ENCODE results near the gene RNF180. TPM values are rescaled to one million over a fixed set of nuclear protein-coding genes. Genes with fewer than 3 reads are reported as not detected.
"Not testable (repeated sequence)": the region's sequence is repeated elsewhere in the genome, so short reads cannot be mapped to it uniquely, and the experiment has no call there.

The RNF180 gene
- total RNA-seq, 2 donors from 2014 or later: not detected

DNA sequence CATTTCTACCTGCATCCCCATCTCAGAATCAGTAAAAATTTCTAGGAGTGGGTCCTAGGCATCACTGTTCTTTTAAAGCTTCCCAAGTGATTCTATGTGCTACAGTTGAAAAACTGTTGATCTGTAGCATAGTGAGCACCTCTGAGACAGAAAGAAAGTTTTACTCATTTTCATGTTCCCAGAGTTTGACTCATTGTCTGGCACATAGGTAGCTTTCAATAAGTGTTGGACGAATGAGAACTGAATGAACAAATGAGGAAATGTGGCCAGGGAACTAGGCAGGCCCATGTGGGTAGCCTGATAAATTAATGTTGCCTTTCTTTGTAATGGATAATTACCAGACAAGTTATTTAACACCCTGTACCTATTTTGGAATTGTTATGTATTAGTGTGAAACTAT, 33.8 kb downstream of the RNF180 start:
- ATAC-seq: no peak
- DNase-seq (ENCODE audit: low spot score): no peak
- Mint-ChIP-seq H3K4me1 (ENCODE audit: low read depth in 2 of 2) (no peaks in the 10 kb centered on the region), H3K4me3 (no peak overlapping the region), H3K27ac (no peak overlapping the region), H3K9me3 (peaks cover 6% of the 10 kb centered on the region), H3K27me3 (no peaks in the 10 kb centered on the region), H3K36me3 (no peaks in the 10 kb centered on the region)

DNA sequence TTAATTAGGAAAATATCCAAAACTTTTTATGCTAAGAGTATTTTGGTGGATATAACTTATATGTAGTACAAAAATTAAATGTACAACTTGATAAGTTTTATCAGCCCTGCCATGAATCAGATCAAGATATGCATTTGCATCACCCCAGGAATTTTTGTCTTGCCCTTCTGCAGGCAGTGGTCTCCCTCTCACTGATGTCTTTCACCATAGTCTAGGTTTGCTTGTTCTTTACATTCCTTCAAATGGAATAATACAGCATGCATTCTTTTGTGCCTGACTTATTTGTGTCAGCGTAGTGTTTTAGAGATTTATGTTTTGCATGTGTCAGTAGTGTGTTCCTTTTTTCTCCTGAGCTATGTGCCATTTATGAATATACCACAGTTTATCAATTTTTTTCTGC, 36.4 kb downstream of the RNF180 start:
- no peak overlapping the region for H3K4me3 Mint-ChIP-seq
- no peaks in the 10 kb centered on the region for H3K27me3 Mint-ChIP-seq

DNA sequence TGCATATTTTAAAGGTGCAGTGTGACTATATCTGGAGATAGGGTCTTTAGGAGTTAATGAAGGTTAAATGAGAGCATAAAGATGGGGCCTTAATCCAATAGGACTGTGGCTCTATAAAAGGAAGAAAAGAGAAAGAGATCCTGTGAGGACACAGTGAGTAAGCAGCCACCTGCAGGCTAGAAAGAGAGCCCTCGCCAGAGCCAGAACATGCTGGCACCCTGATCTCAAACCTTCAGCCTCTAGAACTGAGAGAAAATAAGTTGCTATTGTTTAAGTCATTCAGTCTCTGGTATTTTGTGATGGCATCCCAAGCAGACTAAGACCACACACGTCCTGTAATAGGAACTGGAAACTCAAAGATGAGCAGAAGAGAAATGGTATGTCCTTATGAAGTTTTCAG, 41.0 kb downstream of the RNF180 start:
- no peaks in the 10 kb centered on the region for H3K36me3 Mint-ChIP-seq
- H3K27ac Mint-ChIP-seq: no peak overlapping the region
- H3K9me3 Mint-ChIP-seq: peaks cover 12% of the 10 kb centered on the region
- H3K4me3 Mint-ChIP-seq: no peak overlapping the region
- H3K27me3 Mint-ChIP-seq: no peaks in the 10 kb centered on the region
- DNase-seq (ENCODE audit: low spot score) (no peak), ATAC-seq (no peak)
- no peaks in the 10 kb centered on the region for H3K4me1 Mint-ChIP-seq (ENCODE audit: low read depth in 2 of 2)

More for the DNA sequence above, 36.4 kb downstream of the RNF180 start:
- no peak for ATAC-seq
- no peak overlapping the region for H3K27ac Mint-ChIP-seq
- peaks cover 11% of the 10 kb centered on the region for H3K9me3 Mint-ChIP-seq
- H3K36me3 Mint-ChIP-seq: no peaks in the 10 kb centered on the region
- DNase-seq (ENCODE audit: low spot score): no peak
- H3K4me1 Mint-ChIP-seq (ENCODE audit: low read depth in 2 of 2): no peaks in the 10 kb centered on the region

- Mint-ChIP-seq H3K4me1 (ENCODE audit: low read depth in 2 of 2) (no peaks in the 10 kb centered on the region), H3K27me3 (no peaks in the 10 kb centered on the region), H3K4me3 (no peak overlapping the region), H3K27ac (no peak overlapping the region), H3K9me3 (peaks cover 12% of the 10 kb centered on the region), H3K36me3 (no peaks in the 10 kb centered on the region)
- no peak for ATAC-seq
- DNase-seq (ENCODE audit: low spot score): no peak
Observed at GRCh38 chr5:64207978-64208377, 42.3 kb downstream of the RNF180 start.

DNA sequence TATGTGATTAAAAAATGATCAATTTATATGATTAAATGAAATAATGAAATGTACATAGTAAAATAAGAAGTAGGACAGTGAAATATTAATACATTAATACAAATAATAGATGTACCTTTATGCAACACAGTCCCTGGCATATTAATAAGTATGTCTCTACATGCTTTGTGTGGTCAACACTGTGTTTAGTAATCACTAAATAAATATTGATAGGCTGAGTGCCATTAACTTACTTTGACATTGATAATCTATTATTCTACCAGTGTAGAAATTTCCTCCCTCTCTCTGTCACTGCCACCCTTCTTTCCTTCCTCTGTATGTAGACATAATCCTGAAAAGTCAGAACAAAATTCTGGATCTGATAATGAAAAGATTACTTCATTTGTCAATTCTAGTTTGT, 43.7 kb downstream of the RNF180 start:
- Mint-ChIP-seq H3K4me1 (ENCODE audit: low read depth in 2 of 2) (no peaks in the 10 kb centered on the region), H3K9me3 (peaks cover 10% of the 10 kb centered on the region), H3K4me3 (no peak overlapping the region)

GRCh38 chr5:64210866-64211265, 45.2 kb downstream of the RNF180 start:
- H3K27me3 Mint-ChIP-seq: no peaks in the 10 kb centered on the region
- no peak overlapping the region for H3K4me3 Mint-ChIP-seq

More for the DNA sequence above, 43.7 kb downstream of the RNF180 start:
- no peak overlapping the region for H3K27ac Mint-ChIP-seq
- H3K36me3 Mint-ChIP-seq: no peaks in the 10 kb centered on the region
- no peak for ATAC-seq
- no peak for DNase-seq (ENCODE audit: low spot score)
- no peaks in the 10 kb centered on the region for H3K27me3 Mint-ChIP-seq

DNA sequence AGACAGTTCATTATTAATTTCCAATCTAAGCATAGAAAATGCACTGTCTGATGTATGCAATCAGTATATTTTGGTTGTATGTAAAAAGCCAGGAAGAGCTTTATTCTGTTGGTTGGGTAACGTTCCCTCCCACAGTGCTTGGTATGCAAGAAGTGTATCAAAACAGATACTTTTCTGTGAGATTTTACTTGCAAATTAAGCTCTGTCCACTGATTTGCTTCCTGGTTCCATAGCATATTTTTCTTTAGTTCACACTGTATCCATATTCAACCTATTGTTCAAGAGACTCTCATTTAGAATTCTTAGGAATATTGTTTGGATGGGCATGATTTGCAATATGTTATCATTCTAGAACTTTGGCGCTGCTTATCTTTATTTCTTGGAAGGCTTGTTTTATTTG, 47.4 kb downstream of the RNF180 start:
- Mint-ChIP-seq H3K27me3 (no peaks in the 10 kb centered on the region), H3K9me3 (peaks cover 5% of the 10 kb centered on the region), H3K36me3 (no peaks in the 10 kb centered on the region), H3K27ac (no peak overlapping the region), H3K4me1 (ENCODE audit: low read depth in 2 of 2) (no peaks in the 10 kb centered on the region), H3K4me3 (no peak overlapping the region)
- ATAC-seq (no peak), DNase-seq (ENCODE audit: low spot score) (no peak)

More at GRCh38 chr5:64210866-64211265, 45.2 kb downstream of the RNF180 start:
- no peak overlapping the region for H3K27ac Mint-ChIP-seq
- no peak for DNase-seq (ENCODE audit: low spot score)
- no peak for ATAC-seq
- peaks cover 5% of the 10 kb centered on the region for H3K9me3 Mint-ChIP-seq
- no peaks in the 10 kb centered on the region for H3K36me3 Mint-ChIP-seq
- no peaks in the 10 kb centered on the region for H3K4me1 Mint-ChIP-seq (ENCODE audit: low read depth in 2 of 2)

GRCh38 chr5:64213531-64213930, 47.9 kb downstream of the RNF180 start:
- Mint-ChIP-seq H3K4me1 (ENCODE audit: low read depth in 2 of 2) (no peaks in the 10 kb centered on the region), H3K9me3 (peaks cover 5% of the 10 kb centered on the region), H3K27ac (no peak overlapping the region), H3K36me3 (no peaks in the 10 kb centered on the region), H3K27me3 (no peaks in the 10 kb centered on the region), H3K4me3 (no peak overlapping the region)
- DNase-seq (ENCODE audit: low spot score) (no peak), ATAC-seq (no peak)

DNA sequence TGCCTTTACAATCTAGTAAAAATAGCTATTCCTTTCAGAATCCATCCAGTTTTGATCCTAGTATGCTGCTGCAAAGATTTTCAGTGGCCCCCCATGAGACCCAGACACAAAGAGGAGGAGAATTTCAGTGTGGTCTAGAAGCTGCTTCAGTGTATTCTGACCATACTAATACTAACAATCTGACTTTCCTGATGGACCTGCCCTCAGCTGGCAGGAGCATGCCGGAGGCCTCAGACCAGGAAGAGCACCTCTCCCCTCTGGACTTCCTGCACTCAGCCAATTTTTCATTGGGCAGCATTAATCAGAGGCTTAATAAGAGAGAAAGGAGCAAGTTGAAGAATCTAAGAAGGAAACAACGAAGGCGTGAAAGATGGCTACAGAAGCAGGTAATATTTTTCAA, 48.5 kb downstream of the RNF180 start:
- no peak for ATAC-seq
- H3K4me3 Mint-ChIP-seq: no peak overlapping the region

GRCh38 chr5:64221911-64222310, 56.3 kb downstream of the RNF180 start:
- H3K4me1 Mint-ChIP-seq (ENCODE audit: low read depth in 2 of 2): no peaks in the 10 kb centered on the region

More for the DNA sequence above, 48.5 kb downstream of the RNF180 start:
- DNase-seq (ENCODE audit: low spot score): no peak
- Mint-ChIP-seq H3K27me3 (no peaks in the 10 kb centered on the region), H3K36me3 (no peaks in the 10 kb centered on the region), H3K9me3 (peaks cover 5% of the 10 kb centered on the region), H3K27ac (no peak overlapping the region), H3K4me1 (ENCODE audit: low read depth in 2 of 2) (no peaks in the 10 kb centered on the region)

DNA sequence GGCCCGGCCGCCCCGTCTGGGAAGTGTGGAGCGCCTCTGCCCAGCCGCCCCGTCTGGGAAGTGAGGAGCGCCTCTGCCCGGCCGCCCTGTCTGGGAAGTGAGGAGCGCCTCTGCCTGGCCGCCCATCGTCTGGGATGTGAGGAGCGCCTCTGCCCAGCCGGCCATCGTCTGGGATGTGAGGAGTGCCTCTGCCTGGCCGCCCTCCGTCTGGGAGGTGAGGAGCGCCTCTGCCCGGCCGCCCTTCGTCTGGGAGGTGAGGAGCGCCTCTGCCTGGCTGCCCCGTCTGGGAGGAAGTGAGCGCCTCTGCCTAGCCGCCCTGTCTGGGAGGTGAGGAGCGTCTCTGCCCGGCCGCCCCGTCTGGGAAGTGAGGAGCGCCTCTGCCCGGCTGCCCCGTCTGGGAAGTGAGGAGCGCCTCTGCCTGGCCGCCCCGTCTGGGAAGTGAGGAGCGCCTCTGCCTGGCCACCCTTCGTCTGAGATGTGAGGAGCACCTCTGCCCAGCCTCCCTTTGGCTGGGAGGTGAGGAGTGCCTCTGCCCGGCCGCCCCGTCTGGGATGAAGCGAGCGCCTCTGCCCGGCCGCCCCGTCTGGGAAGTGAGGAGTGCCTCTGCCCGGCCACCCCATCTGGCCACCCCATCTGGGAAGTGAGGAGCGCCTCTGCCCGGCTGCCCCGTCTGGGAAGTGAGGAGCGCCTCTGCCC, 59.8 kb downstream of the RNF180 start:
- not testable (repeated sequence) for H3K4me3 Mint-ChIP-seq; H3K4me1 Mint-ChIP-seq (ENCODE audit: low read depth in 2 of 2); H3K27ac Mint-ChIP-seq; H3K9me3 Mint-ChIP-seq; ATAC-seq; H3K36me3 Mint-ChIP-seq; H3K27me3 Mint-ChIP-seq; DNase-seq (ENCODE audit: low spot score)

More at GRCh38 chr5:64221911-64222310, 56.3 kb downstream of the RNF180 start:
- no peak overlapping the region for H3K4me3 Mint-ChIP-seq
- no peak overlapping the region for H3K27ac Mint-ChIP-seq
- H3K27me3 Mint-ChIP-seq: no peaks in the 10 kb centered on the region
- DNase-seq (ENCODE audit: low spot score): no peak
- no peak for ATAC-seq
- no peaks in the 10 kb centered on the region for H3K9me3 Mint-ChIP-seq
- no peaks in the 10 kb centered on the region for H3K36me3 Mint-ChIP-seq

DNA sequence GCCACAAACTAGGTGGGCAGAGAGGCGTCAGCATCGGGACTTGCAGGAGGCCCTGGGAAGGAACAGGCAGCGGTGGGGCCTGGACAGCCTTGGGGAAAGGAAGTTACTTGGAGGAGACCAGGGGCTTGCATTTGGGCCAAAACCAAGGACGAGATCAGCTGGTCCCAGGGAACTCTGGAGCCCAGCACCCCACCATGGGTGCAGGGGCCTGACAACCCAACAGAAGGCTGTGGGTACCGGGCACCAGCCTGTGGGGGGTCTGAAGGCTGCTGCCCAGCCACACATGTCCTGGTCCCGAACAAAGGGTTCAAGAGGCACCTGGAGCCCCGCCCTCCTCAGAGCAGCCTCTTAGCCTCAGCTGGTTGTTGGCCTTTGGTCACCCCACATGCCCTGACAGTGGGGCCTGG, 61.5 kb downstream of the RNF180 start:
- ATAC-seq: peak; percentile 6 to 36
- not testable (repeated sequence) for H3K27me3 Mint-ChIP-seq; DNase-seq (ENCODE audit: low spot score); H3K9me3 Mint-ChIP-seq; H3K36me3 Mint-ChIP-seq; H3K27ac Mint-ChIP-seq; H3K4me3 Mint-ChIP-seq; H3K4me1 Mint-ChIP-seq (ENCODE audit: low read depth in 2 of 2)

- no peak overlapping the region for H3K27ac Mint-ChIP-seq
- no peaks in the 10 kb centered on the region for H3K9me3 Mint-ChIP-seq
- DNase-seq (ENCODE audit: low spot score) (no peak), ATAC-seq (no peak)
- no peaks in the 10 kb centered on the region for H3K27me3 Mint-ChIP-seq
- no peak overlapping the region for H3K4me3 Mint-ChIP-seq
- H3K4me1 Mint-ChIP-seq (ENCODE audit: low read depth in 2 of 2): no peaks in the 10 kb centered on the region
- no peaks in the 10 kb centered on the region for H3K36me3 Mint-ChIP-seq
Observed at GRCh38 chr5:64229163-64229774, 63.6 kb downstream of the RNF180 start.

DNA sequence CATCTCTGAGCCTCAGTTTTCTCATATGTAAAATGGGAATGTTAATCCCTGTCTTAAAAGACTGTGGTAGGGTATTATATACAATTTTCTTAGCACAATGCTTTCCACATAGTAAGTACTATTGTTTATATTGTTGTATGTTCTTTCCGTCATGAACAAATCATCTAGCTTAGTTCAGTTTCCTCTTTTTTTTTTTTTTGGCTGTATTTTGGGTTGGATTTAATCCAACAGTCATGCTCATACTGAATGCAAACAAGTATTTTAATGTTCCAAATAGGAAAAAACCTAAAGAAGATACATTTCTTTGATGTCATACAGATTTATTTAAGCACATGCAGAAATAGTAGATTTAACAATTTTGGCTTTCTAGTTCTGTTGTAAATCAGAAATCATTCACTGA, 95.1 kb downstream of the RNF180 start:
- DNase-seq (ENCODE audit: low spot score) (no peak), ATAC-seq (no peak)
- H3K36me3 Mint-ChIP-seq: no peaks in the 10 kb centered on the region
- no peaks in the 10 kb centered on the region for H3K4me1 Mint-ChIP-seq (ENCODE audit: low read depth in 2 of 2)
- no peaks in the 10 kb centered on the region for H3K27me3 Mint-ChIP-seq
- H3K4me3 Mint-ChIP-seq: no peak overlapping the region
- no peak overlapping the region for H3K27ac Mint-ChIP-seq
- H3K9me3 Mint-ChIP-seq: peaks cover 10% of the 10 kb centered on the region
